ENCODE results near the gene BRSK1.

Gene BRSK1

GRCh38 chr19:55259540-55260210 is 24.1 kb upstream of the BRSK1 start:
- Histone ChIP-seq H2BK5ac (ENCODE audit: low read length) (no peak overlapping the region), H2AK5ac (ENCODE audit: low read depth, low read length) (peak overlapping the region; percentile 74), H3K36me3 (replicated peaks in 1 of 2; ENCODE audit: control insufficient read depth in 2 of 2, insufficient read depth in 2 of 2, low read length in 2 of 2) (peaks cover 0 to 15% of the 10 kb centered on the region in 2 donors), H3K79me1 (ENCODE audit: low read depth, low read length) (peaks cover 11% of the 10 kb centered on the region), H3K23ac (ENCODE audit: low read depth, low read length, poor library complexity) (peak overlapping the region; percentile 98), H3K4me1 (ENCODE audit: control insufficient read depth in 2 of 2, insufficient read depth in 1 of 2, low read depth in 1 of 2, low read length in 2 of 2) (peaks cover 12 to 17% of the 10 kb centered on the region in 2 donors), H3K27me3 (ENCODE audit: control insufficient read depth in 3 of 3, insufficient read depth in 3 of 3, low read depth in 1 of 3, low read length in 3 of 3) (no peaks in the 10 kb centered on the region), H2AFZ (ENCODE audit: low read length) (peak overlapping the region; percentile 88), H4K91ac (ENCODE audit: low read depth, low read length, poor library complexity) (no peak overlapping the region), H3K14ac (ENCODE audit: low read length) (no peak overlapping the region), H2BK120ac (ENCODE audit: low read depth, low read length) (no peak overlapping the region), H2BK12ac (ENCODE audit: low read length) (no peak overlapping the region), H4K8ac (ENCODE audit: low read depth, low read length) (no peak overlapping the region), H3K4ac (ENCODE audit: low read length) (no peak overlapping the region), H2BK15ac (ENCODE audit: low read length) (no peak overlapping the region), H3K27ac (replicated peaks; ENCODE audit: low read length) (peak overlapping the region; percentile 98), H3K18ac (ENCODE audit: low read length) (peak overlapping the region; percentile 70), H3K4me2 (ENCODE audit: insufficient read depth, low read length, poor library complexity, severe bottlenecking) (peak overlapping the region; percentile 56), H3K9me3 (replicated peaks in 1 of 2; ENCODE audit: control insufficient read depth in 2 of 2, insufficient read depth in 1 of 2, low read depth in 1 of 2, low read length in 2 of 2) (no peaks in the 10 kb centered on the region), H3K9ac (ENCODE audit: low read depth, low read length, poor library complexity) (no peak overlapping the region), H3K4me3 (ENCODE audit: low read length in 2 of 2) (peak overlapping the region; percentile 78 to 90)
- no CpG with 5 or more reads among the region's 29 CpGs for WGBS, 2 donors (ENCODE audit: extremely low coverage in 2 of 2, insufficient read length in 2 of 2, insufficient replicate concordance in 1 of 2)
- DNase-seq (ENCODE audit: low spot score), result no peak

GRCh38 chr19:55261671-55262126 is 22.1 kb upstream of the BRSK1 start:
- no peak overlapping the region for H2BK15ac ChIP-seq (ENCODE audit: low read length)
- H3K4ac ChIP-seq (ENCODE audit: low read length), result no peak overlapping the region
- H2AK5ac ChIP-seq (ENCODE audit: low read depth, low read length), result no peak overlapping the region
- no peak overlapping the region for H3K14ac ChIP-seq (ENCODE audit: low read length)
- no peak overlapping the region for H3K4me3 ChIP-seq (ENCODE audit: low read length in 2 of 2)
- no peak overlapping the region for H2BK120ac ChIP-seq (ENCODE audit: low read depth, low read length)
- peak overlapping the region; percentile 17 for H3K23ac ChIP-seq (ENCODE audit: low read depth, low read length, poor library complexity)
- DNase-seq (ENCODE audit: low spot score), result no peak
- no peak overlapping the region for H3K27ac ChIP-seq (replicated peaks; ENCODE audit: low read length)
- peaks cover 7% of the 10 kb centered on the region for H3K79me1 ChIP-seq (ENCODE audit: low read depth, low read length)
- H3K36me3 ChIP-seq (replicated peaks in 1 of 2; ENCODE audit: control insufficient read depth in 2 of 2, insufficient read depth in 2 of 2, low read length in 2 of 2), result peaks cover 3 to 5% of the 10 kb centered on the region in 2 donors
- H2AFZ ChIP-seq (ENCODE audit: low read length), result no peak overlapping the region
- no peak overlapping the region for H4K91ac ChIP-seq (ENCODE audit: low read depth, low read length, poor library complexity)
- H4K8ac ChIP-seq (ENCODE audit: low read depth, low read length), result no peak overlapping the region
- H3K4me2 ChIP-seq (ENCODE audit: insufficient read depth, low read length, poor library complexity, severe bottlenecking), result no peak overlapping the region
- no peak overlapping the region for H3K9ac ChIP-seq (ENCODE audit: low read depth, low read length, poor library complexity)
- WGBS, 2 donors (ENCODE audit: extremely low coverage in 2 of 2, insufficient read length in 2 of 2, insufficient replicate concordance in 1 of 2), result no CpG with 5 or more reads among the region's 13 CpGs
- H3K27me3 ChIP-seq (ENCODE audit: control insufficient read depth in 3 of 3, insufficient read depth in 3 of 3, low read depth in 1 of 3, low read length in 3 of 3), result no peaks in the 10 kb centered on the region
- no peak overlapping the region for H2BK5ac ChIP-seq (ENCODE audit: low read length)
- no peak overlapping the region for H2BK12ac ChIP-seq (ENCODE audit: low read length)
- H3K9me3 ChIP-seq (replicated peaks in 1 of 2; ENCODE audit: control insufficient read depth in 2 of 2, insufficient read depth in 1 of 2, low read depth in 1 of 2, low read length in 2 of 2), result peaks cover under 1 to 3% of the 10 kb centered on the region in 2 donors
- H3K4me1 ChIP-seq (ENCODE audit: control insufficient read depth in 2 of 2, insufficient read depth in 1 of 2, low read depth in 1 of 2, low read length in 2 of 2), result peaks cover 9 to 12% of the 10 kb centered on the region in 2 donors
- H3K18ac ChIP-seq (ENCODE audit: low read length), result no peak overlapping the region

- H3K27ac ChIP-seq (replicated peaks; ENCODE audit: low read length), result no peak overlapping the region
- DNase-seq (ENCODE audit: low spot score), result no peak
- no peak overlapping the region for H2BK15ac ChIP-seq (ENCODE audit: low read length)
- no peak overlapping the region for H3K4me2 ChIP-seq (ENCODE audit: insufficient read depth, low read length, poor library complexity, severe bottlenecking)
- no peak overlapping the region for H2AK5ac ChIP-seq (ENCODE audit: low read depth, low read length)
- no peak overlapping the region for H2BK5ac ChIP-seq (ENCODE audit: low read length)
- H3K18ac ChIP-seq (ENCODE audit: low read length), result no peak overlapping the region
- peaks cover 0 to 3% of the 10 kb centered on the region in 2 donors for H3K36me3 ChIP-seq (replicated peaks in 1 of 2; ENCODE audit: control insufficient read depth in 2 of 2, insufficient read depth in 2 of 2, low read length in 2 of 2)
- H3K79me1 ChIP-seq (ENCODE audit: low read depth, low read length), result peaks cover 4% of the 10 kb centered on the region
- WGBS, 2 donors (ENCODE audit: extremely low coverage in 2 of 2, insufficient read length in 2 of 2, insufficient replicate concordance in 1 of 2), result no CpG with 5 or more reads among the region's 9 CpGs
- no peak overlapping the region for H2AFZ ChIP-seq (ENCODE audit: low read length)
- no peak overlapping the region for H2BK12ac ChIP-seq (ENCODE audit: low read length)
- peaks cover 3% of the 10 kb centered on the region in 2 donors for H3K9me3 ChIP-seq (replicated peaks in 1 of 2; ENCODE audit: control insufficient read depth in 2 of 2, insufficient read depth in 1 of 2, low read depth in 1 of 2, low read length in 2 of 2)
- no peak overlapping the region for H3K9ac ChIP-seq (ENCODE audit: low read depth, low read length, poor library complexity)
- H3K23ac ChIP-seq (ENCODE audit: low read depth, low read length, poor library complexity), result peak overlapping the region; percentile 89
- H4K8ac ChIP-seq (ENCODE audit: low read depth, low read length), result no peak overlapping the region
- H3K4me3 ChIP-seq (ENCODE audit: low read length in 2 of 2), result peak overlapping the region in 1 of 2 donors; percentile 50
- no peaks in the 10 kb centered on the region for H3K27me3 ChIP-seq (ENCODE audit: control insufficient read depth in 3 of 3, insufficient read depth in 3 of 3, low read depth in 1 of 3, low read length in 3 of 3)
- peaks cover 2 to 8% of the 10 kb centered on the region in 2 donors for H3K4me1 ChIP-seq (ENCODE audit: control insufficient read depth in 2 of 2, insufficient read depth in 1 of 2, low read depth in 1 of 2, low read length in 2 of 2)
- no peak overlapping the region for H4K91ac ChIP-seq (ENCODE audit: low read depth, low read length, poor library complexity)
- H3K14ac ChIP-seq (ENCODE audit: low read length), result no peak overlapping the region
- H2BK120ac ChIP-seq (ENCODE audit: low read depth, low read length), result no peak overlapping the region
- H3K4ac ChIP-seq (ENCODE audit: low read length), result no peak overlapping the region
These were observed 21.4 kb upstream of the BRSK1 start for GRCh38 chr19:55262359-55262758.

GRCh38 chr19:55264531-55264930 is 19.3 kb upstream of the BRSK1 start:
- Histone ChIP-seq H2BK5ac (ENCODE audit: low read length) (no peak overlapping the region), H2AFZ (ENCODE audit: low read length) (no peak overlapping the region), H3K23ac (ENCODE audit: low read depth, low read length, poor library complexity) (no peak overlapping the region), H3K27ac (replicated peaks; ENCODE audit: low read length) (no peak overlapping the region), H3K14ac (ENCODE audit: low read length) (no peak overlapping the region), H3K9ac (ENCODE audit: low read depth, low read length, poor library complexity) (peak overlapping the region; percentile 21), H4K8ac (ENCODE audit: low read depth, low read length) (no peak overlapping the region), H2BK12ac (ENCODE audit: low read length) (no peak overlapping the region), H3K4ac (ENCODE audit: low read length) (no peak overlapping the region), H3K18ac (ENCODE audit: low read length) (no peak overlapping the region), H3K4me3 (ENCODE audit: low read length in 2 of 2) (no peak overlapping the region), H3K4me1 (ENCODE audit: control insufficient read depth in 2 of 2, insufficient read depth in 1 of 2, low read depth in 1 of 2, low read length in 2 of 2) (peaks cover 0 to 5% of the 10 kb centered on the region in 2 donors), H3K27me3 (ENCODE audit: control insufficient read depth in 3 of 3, insufficient read depth in 3 of 3, low read depth in 1 of 3, low read length in 3 of 3) (no peaks in the 10 kb centered on the region), H2AK5ac (ENCODE audit: low read depth, low read length) (no peak overlapping the region), H3K4me2 (ENCODE audit: insufficient read depth, low read length, poor library complexity, severe bottlenecking) (no peak overlapping the region), H3K36me3 (replicated peaks in 1 of 2; ENCODE audit: control insufficient read depth in 2 of 2, insufficient read depth in 2 of 2, low read length in 2 of 2) (peaks cover 4 to 6% of the 10 kb centered on the region in 2 donors), H3K9me3 (replicated peaks in 1 of 2; ENCODE audit: control insufficient read depth in 2 of 2, insufficient read depth in 1 of 2, low read depth in 1 of 2, low read length in 2 of 2) (peaks cover 3% of the 10 kb centered on the region in 2 donors), H2BK120ac (ENCODE audit: low read depth, low read length) (no peak overlapping the region), H2BK15ac (ENCODE audit: low read length) (no peak overlapping the region), H4K91ac (ENCODE audit: low read depth, low read length, poor library complexity) (no peak overlapping the region), H3K79me1 (ENCODE audit: low read depth, low read length) (peaks cover 2% of the 10 kb centered on the region)
- WGBS, 2 donors (ENCODE audit: extremely low coverage in 2 of 2, insufficient read length in 2 of 2, insufficient replicate concordance in 1 of 2), result no CpG with 5 or more reads among the region's 5 CpGs
- no peak for DNase-seq (ENCODE audit: low spot score)
